GM12891 (cell line): ENCODE measurements around the gene SND1.

Source experiments
- PAX5 ChIP-seq: IDR thresholded peaks from 2 replicates; pipeline ENCODE4 v1.6.1; 2011; ENCODE audit warnings: low read length, moderate library complexity, mild to moderate bottlenecking; ENCODE audit not compliant: insufficient read depth, severe bottlenecking
- POLR2A ChIP-seq: IDR thresholded peaks from 2 replicates; pipeline ENCODE4 v1.6.1; 2011; ENCODE audit warnings: low read depth, low read length, control low read depth
- POLR2AphosphoS5 ChIP-seq: IDR thresholded peaks from 2 replicates; pipeline ENCODE4 v1.6.1; 2011; ENCODE audit warnings: low read depth, low read length, control low read depth
- POU2F2 ChIP-seq: IDR thresholded peaks from 2 replicates; pipeline ENCODE4 v1.6.1; 2011; ENCODE audit warnings: low read depth, mild to moderate bottlenecking, control low read depth, low read length, moderate library complexity
- TAF1 ChIP-seq: IDR thresholded peaks from 2 replicates; pipeline ENCODE4 v1.6.1; 2011; ENCODE audit warnings: low read depth, low read length, control low read depth

- TF ChIP-seq POLR2A (no peak), POLR2AphosphoS5 (no peak), PAX5 (no peak), TAF1 (no peak), POU2F2 (no peak)
Measured at GRCh38 chr7:127793582-127793981, 141.6 kb downstream of the SND1 start.
